Stimulated activated CD4-positive, alpha-beta T cell treated with anti-CD3 and anti-CD28 coated beads, TNF-alpha, amount 100 ng/mL, for 48 hours (primary cell): ENCODE data around the gene FAM83F.

ENCODE experiments used
- DNase-seq, 3 donors: peaks; one replicate each; pipeline ENCODE4 v3.0.0-alpha.2; 2020; ENCODE audit warnings: low read depth in 3 of 3

FAM83F gene

GRCh38 chr22:39965748-39966147 is 29.0 kb upstream of the FAM83F start:
- DNase-seq = no peak

DNA sequence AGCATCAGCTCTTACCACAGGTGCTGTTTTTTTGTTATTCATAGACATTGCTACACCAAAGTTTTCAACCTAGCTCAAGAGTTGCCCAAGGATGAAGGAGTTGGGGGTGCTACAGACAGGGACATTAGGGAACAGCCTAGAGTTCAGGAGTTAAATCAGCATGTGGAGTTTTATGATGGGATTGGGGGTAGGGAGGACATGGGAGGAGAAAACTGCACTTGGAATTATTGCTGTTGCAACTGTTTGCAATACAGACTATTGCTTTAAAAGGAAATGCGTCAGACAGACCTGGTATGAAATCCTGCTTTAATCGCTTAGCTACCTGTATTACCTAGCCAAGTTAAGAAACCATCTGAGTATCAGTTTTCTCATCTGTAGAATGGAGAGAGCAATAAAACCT is 28.3 kb upstream of the FAM83F start:
- DNase-seq = no peak

DNA sequence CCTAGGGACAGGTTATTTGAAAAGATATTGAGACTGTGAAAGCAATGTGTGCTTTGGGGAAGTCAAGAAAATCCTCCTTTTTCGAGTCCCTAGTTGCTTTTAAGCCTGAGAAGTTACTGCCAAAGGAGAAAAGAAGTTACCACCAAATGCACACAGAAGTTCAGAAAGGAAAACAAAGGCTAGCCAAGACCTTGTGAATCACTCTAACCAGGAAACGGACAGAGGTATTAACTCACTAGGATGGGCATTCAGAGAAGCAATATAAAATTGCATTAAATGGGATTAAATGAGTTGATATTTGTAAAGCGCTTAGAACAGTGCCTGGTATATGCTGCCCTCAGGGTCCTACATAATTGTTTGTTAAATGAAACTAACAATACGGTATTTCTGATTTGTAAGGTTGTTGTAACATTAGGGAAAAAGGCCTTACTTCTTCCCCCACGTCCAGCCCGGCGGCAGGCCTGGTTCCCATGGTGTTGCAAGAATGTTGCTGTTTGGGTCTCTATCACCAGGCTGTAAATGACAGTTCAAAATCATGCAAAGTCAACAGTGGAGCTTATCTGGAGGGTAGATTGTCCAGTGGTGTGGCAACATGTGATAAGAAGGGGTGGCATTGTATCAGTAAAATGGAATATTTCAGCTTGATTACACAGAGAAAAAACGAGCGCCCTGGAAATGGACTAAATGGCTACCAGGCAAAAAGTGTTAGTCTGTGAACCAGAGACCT is 27.5 kb upstream of the FAM83F start:
- DNase-seq = no peak

DNA sequence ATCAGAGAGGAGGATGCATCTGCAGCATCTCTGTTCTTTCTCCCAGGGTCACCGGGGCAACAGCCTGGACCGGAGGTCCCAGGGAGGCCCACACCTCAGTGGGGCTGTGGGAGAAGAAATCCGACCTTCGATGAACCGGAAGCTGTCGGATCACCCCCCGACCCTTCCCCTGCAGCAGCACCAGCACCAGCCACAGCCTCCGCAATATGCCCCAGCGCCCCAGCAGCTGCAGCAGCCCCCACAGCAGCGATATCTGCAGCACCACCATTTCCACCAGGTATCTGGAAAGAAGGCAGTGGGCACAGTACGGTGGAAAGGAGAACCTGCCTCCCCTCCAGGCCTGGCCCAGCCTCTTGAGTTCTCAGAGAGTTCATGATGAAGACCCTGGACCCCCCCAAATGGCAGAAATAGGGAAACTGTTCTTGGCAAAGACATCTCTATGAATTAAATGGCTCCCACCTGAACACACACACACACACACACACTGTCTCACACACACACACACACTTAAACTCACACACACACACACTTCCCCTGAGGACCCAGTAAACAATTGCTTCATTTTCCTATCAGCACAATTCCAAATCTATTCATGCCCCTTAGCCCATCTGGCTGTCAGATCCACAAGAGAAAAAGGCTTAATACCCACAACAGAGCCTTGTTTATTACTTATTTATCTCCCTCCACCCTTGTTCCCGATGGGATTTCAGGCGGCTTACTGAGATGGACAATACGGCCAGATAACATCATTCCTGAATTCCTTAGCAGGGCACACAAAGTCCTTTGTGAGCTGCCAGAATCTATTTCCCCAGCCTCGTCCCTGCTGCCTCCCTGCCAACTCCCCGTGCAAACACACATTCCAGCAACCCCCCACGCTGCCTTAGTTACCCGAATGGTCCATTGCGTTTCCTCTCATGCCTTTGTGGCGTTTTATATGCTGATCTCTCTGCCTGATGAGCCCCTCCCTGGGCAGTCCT is 26.5 kb upstream of the FAM83F start:
- no peak for DNase-seq

DNA sequence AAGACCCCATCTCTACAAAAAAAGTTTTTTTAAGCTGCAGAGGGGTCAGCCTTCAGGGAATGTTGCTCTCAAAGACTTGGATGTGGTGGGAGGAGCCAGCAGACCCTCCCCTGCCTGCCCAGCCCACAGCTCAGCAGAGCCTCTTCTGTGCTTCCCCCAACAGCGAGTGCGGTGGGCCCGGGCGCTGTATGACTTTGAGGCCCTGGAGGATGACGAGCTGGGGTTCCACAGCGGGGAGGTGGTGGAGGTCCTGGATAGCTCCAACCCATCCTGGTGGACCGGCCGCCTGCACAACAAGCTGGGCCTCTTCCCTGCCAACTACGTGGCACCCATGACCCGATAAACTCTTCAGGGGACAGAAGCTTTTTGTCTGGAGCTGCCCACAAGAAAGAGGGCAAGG is 24.0 kb upstream of the FAM83F start:
- DNase-seq = no peak

- DNase-seq = no peak
Measured at GRCh38 chr22:39972641-39973040, 22.1 kb upstream of the FAM83F start.

DNA sequence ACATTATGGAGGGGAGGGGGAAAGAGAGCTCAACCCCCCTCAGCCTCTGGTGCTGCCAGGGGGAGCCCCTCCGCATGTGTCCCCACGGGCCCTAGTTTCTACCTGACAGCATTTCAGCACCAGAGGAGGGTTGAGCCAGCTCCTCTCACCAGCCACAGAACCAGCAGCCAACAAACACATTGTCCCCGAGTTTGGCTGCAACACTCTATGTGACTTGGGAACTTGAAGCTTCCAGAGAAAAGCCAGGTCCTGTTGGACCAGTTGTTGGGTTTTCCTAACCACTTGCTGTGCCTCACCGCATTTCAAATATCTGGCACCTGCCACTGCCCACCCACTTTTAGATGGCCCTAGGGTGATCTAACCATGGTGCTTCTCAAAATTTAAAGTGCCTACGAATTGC is 21.1 kb upstream of the FAM83F start:
- no peak for DNase-seq

- DNase-seq = no peak
Measured at GRCh38 chr22:39974065-39974464, 20.7 kb upstream of the FAM83F start.

- no peak for DNase-seq
Measured at GRCh38 chr22:39979048-39979447, 15.7 kb upstream of the FAM83F start.

DNA sequence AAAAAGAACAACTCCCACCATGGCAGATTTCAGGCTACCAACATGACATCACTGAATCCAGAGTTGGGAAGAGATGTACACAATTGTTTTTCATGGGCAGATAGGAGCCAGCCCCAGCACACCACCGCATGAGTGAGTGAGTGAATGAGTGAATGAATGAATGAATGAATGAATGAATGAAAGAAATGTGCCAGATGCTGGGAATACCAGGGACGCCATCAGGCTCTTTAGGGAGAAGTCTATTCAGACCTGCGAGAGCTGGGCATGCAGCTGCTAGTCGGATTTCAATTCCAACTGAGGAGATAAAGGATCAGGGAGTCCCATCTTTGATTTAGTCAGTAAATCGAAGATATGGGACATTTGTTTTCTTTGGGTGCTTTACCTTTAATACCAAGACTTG is 15.3 kb upstream of the FAM83F start:
- DNase-seq = no peak

GRCh38 chr22:39980596-39980995 is 14.2 kb upstream of the FAM83F start:
- no peak for DNase-seq

DNA sequence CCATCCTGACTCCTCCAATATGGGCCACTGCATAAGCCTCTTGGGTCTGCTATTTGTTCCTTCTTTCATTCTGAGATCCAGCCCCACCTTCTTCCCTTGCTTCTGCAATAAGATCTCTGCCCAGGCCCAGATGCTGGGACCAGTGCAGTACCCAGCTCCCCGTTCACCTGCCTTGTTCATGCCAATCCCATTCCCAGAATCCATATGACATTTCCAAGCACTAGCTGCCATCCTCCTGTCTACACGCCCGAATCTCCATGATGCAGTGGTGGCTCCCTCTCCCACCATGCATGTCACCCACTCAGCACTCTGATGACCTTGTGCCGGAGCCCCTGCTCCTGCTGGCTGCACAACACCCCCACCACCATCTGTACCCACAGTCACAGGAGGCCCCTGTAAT is 11.4 kb upstream of the FAM83F start:
- DNase-seq = no peak

- DNase-seq = no peak
Measured at GRCh38 chr22:39984006-39984405, 10.7 kb upstream of the FAM83F start.

- no peak for DNase-seq
Measured at GRCh38 chr22:39984746-39985145, 10.0 kb upstream of the FAM83F start.

GRCh38 chr22:39985383-39986035 is 9.2 kb upstream of the FAM83F start:
- no peak for DNase-seq

DNA sequence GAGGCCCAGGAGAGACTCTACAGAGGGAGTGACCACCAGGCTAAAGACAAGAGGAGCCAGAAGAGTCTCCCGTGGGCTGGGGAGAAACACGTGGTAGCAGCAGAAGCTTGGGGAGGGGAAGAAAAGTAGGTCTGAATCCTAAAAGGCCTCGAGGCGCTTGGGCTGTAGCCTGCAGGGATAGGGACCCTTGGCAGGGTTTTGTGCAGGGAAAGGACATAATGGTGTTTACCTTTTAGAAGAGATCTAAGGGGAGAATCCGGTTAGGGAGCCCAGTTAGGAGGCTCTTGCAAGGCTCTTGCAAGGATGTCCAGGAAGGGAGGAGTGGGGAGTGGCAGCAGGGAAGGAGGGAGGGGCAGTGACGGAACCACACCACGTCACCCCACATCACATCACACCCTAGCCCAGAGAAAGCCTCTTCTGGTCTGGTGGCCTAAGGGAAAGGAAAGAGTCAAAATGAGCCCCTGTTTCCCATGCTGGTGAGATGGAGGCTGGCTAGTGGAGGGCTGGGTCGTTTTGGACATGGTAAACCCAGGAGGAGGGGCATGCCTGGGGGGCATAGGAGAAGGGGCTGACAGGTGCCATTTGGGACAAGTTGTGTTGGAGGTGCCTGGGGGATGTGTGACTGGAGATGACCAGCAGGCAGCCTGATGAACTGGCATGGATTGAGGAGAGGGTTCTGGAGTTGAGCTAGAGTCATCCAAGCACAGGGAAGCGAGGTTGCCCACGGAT is 6.2 kb upstream of the FAM83F start:
- no peak for DNase-seq

GRCh38 chr22:39989633-39990032 is 5.1 kb upstream of the FAM83F start:
- no peak for DNase-seq

GRCh38 chr22:39990686-39991085 is 4.1 kb upstream of the FAM83F start:
- no peak for DNase-seq

DNA sequence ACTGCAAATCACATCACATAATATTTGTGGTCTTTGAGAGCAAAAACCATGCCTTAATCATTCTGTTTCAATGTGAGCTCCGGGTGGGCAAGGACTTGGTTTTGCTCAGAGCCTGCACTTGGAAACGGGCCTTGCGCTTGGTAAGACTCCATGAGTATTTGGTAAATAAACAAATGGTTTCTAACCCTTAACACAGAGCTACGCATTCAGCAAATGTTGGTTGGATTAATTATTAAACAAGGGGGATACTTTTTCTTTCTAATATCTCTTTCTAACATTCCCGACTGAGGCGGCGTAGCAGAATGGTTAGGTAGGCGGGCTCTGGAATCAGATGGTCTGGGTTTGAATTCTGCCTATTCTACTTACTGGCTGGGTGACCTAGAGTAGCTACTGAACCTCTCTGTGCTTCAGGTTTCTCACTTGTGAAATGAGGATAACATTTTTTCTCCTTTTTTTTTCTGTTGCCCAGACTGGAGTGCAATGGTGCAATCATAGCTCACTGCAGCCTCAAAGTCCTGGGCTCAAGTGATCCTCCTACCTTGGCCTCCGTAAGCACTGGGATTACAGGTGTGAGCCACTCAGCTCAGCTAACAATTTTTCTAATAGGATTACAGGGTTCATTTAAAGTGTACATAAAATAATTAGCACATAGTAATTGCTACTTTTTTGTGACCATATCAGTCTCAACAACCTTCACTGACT is 3.4 kb upstream of the FAM83F start:
- DNase-seq = no peak

DNA sequence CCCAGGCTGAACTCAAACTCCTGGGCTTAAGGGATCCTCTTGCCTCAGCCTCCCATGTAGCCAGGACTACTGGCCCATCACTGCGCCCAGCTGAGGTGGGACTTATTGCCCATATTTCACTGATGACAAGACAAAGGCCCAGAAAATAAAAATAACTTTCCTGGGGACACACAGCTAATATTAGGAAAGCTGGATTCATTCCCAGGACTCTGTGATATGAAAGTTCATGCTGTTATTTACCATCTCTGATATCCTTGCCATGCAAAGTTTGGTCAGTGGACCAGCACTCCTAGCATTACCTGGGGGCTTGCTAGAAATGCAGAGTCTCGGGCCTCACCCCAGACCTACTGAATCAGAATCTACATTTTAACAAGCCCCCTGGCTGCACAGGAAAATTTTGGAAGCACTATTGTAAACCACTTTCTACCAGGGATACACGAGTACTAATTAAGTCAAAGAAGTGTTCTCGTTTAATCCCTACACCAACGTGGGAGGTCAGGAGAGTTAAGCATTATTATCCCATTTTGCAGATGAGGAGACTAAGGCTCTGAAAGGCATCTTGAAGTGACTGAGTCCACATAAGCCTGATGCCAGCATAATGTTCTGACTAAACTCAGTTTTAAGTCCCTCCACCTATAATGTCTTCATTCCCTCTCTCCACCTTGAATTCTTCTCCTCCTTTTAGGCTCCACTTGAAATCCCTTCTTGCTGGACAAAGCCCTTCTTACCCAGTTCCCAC is 2.5 kb upstream of the FAM83F start:
- DNase-seq = no peak
